ENCODE measurements around the gene PTAFR. TPM values are rescaled to one million over a fixed set of nuclear protein-coding genes. Genes with fewer than 3 reads are reported as not detected.

Gene PTAFR
- total and polyA plus RNA-seq, 2 of the 8 experiments (the other 6 are each of a cell fraction or from before 2014, with no cell fraction given) = 1.2 to 4.9 TPM

- Histone ChIP-seq H3K79me2 (ENCODE audit: control insufficient read depth in 1 of 2, insufficient read depth in 2 of 2, low read length in 2 of 2) (no peaks in the 10 kb centered on the region), H3K9me3 (ENCODE audit: insufficient read depth in 2 of 2, low read depth in 1 of 2, low read length in 1 of 2) (no peaks in the 10 kb centered on the region), H4K5ac (ENCODE audit: insufficient read length, low read depth, low read length) (no peak overlapping the region), H3K9ac (replicated peaks in 1 of 4; ENCODE audit: extremely low read depth in 1 of 4, low read depth in 3 of 4, low read length in 3 of 4) (no peak overlapping the region), H3K4ac (replicated peaks; ENCODE audit: insufficient read length, low read depth, low read length) (no peak overlapping the region), H2BK12ac (ENCODE audit: low read depth, low read length) (no peak overlapping the region), H3K56ac (replicated peaks; ENCODE audit: insufficient read length, low read depth, low read length) (no peak overlapping the region), H2AFZ (ENCODE audit: low read length) (no peak overlapping the region), H3K79me1 (ENCODE audit: low read depth, low read length) (no peaks in the 10 kb centered on the region), H2BK5ac (ENCODE audit: low read depth, low read length) (no peak overlapping the region), H2BK15ac (ENCODE audit: low read length) (no peak overlapping the region), H3K36me3 (ENCODE audit: control insufficient read depth in 2 of 4, insufficient read depth in 4 of 4, low read length in 3 of 4) (no peaks in the 10 kb centered on the region), H3K27me3 (replicated peaks in 1 of 4; ENCODE audit: control insufficient read depth in 3 of 4, extremely low read depth in 1 of 4, insufficient read depth in 3 of 4, low read length in 3 of 4) (no peaks in the 10 kb centered on the region), H4K91ac (replicated peaks; ENCODE audit: insufficient read length, low read length) (no peak overlapping the region), H4K20me1 (replicated peaks in 1 of 2; ENCODE audit: control insufficient read depth in 1 of 2, insufficient read depth in 2 of 2, low read length in 2 of 2) (no peaks in the 10 kb centered on the region), H3K4me2 (ENCODE audit: insufficient read depth in 1 of 2, low read depth in 2 of 2, low read length in 2 of 2) (no peak overlapping the region), H3K27ac (ENCODE audit: low read depth, low read length) (no peak overlapping the region), H4K8ac (ENCODE audit: extremely low read depth, insufficient read depth, low read length) (no peak overlapping the region), H2BK20ac (ENCODE audit: low read length) (no peak overlapping the region), H2BK120ac (replicated peaks; ENCODE audit: low read depth, low read length) (no peak overlapping the region), H3K4me1 (replicated peaks in 1 of 4; ENCODE audit: control insufficient read depth in 3 of 4, insufficient read depth in 4 of 4, low read length in 3 of 4) (peaks cover 0 to 2% (median 0%) of the 10 kb centered on the region in 4 experiments; a peak in 2 of 7 replicates), H3K18ac (ENCODE audit: extremely low read depth, low read length) (no peak overlapping the region), H3K4me3 (ENCODE audit: extremely low read depth in 1 of 4, insufficient read depth in 2 of 4, low read depth in 3 of 4, low read length in 4 of 4) (no peak overlapping the region), H3K14ac (ENCODE audit: insufficient read length) (no peak overlapping the region), H2AK5ac (ENCODE audit: low read depth, low read length) (no peak overlapping the region), H3K23me2 (ENCODE audit: low read depth, low read length) (peaks cover 3% of the 10 kb centered on the region; the same call in 1 of the 2 replicates), H3K23ac (ENCODE audit: insufficient read length) (no peak overlapping the region)
- DNase-seq (ENCODE audit: low read depth in 1 of 2, low spot score in 2 of 2) (no peak), FAIRE-seq (no peak)
- CTCF ChIA-PET (ENCODE audit: partially characterized antibody) = interaction anchor here (2.6 kb wide), 1 partner anchor 16 kb away, joined by 15 read pairs; no protein-coding TSS in a partner anchor
- TF ChIP-seq HDAC2 (IDR thresholded peaks at IDR 0.05; ENCODE audit: borderline replicate concordance in 1 of 2, low read depth in 2 of 2, low read length in 2 of 2) (no peak), CTBP2 (IDR thresholded peaks at IDR 0.05; ENCODE audit: borderline replicate concordance, insufficient read depth, insufficient read length, low read length) (no peak), RAD21 (IDR thresholded peaks at IDR 0.05 in 1 of 2, conservative IDR thresholded peaks at IDR 0.05 in 1 of 2; ENCODE audit: low read depth in 2 of 2, low read length in 2 of 2) (no peak), CHD1 (IDR thresholded peaks at IDR 0.05; ENCODE audit: low read depth, low read length) (no peak), FOSL1 (IDR thresholded peaks at IDR 0.05; ENCODE audit: insufficient read depth, low read depth, low read length) (no peak), KDM5A (IDR thresholded peaks at IDR 0.05; ENCODE audit: low read length) (no peak), BRCA1 (IDR thresholded peaks at IDR 0.05; ENCODE audit: low read depth, low read length) (no peak), BACH1 (IDR thresholded peaks at IDR 0.05; ENCODE audit: low read length) (no peak), BCL11A (IDR thresholded peaks at IDR 0.05; ENCODE audit: low read depth in 2 of 2, low read length in 2 of 2) (no peak), RFX5 (IDR thresholded peaks at IDR 0.05; ENCODE audit: borderline replicate concordance, low read depth, low read length) (no peak), SIN3A (conservative IDR thresholded peaks at IDR 0.05 in 1 of 2, IDR thresholded peaks at IDR 0.05 in 1 of 2; ENCODE audit: low read depth in 1 of 2, low read length in 2 of 2) (no peak), TBP (IDR thresholded peaks at IDR 0.05; ENCODE audit: low read depth, low read length) (no peak)
- POLR2A ChIA-PET (ENCODE audit: partially characterized antibody) = interaction anchor here (0.6 to 1.5 kb wide), 2 partner anchors 8 to 598 kb away, joined by 3 read pairs; no protein-coding TSS in a partner anchor
- 88% methylated on average over 2 of the region's 2 CpGs; no CpG with 5 or more reads in 1 of the 2 experiments for WGBS, 2 experiments (ENCODE audit: extremely low coverage in 1 of 2, insufficient coverage in 1 of 2, insufficient read length in 1 of 2, insufficient replicate concordance in 2 of 2, low coverage in 1 of 2, low lambda C conversion rate in 2 of 2, missing lambda C conversion rate in 1 of 2)
Measured at GRCh38 chr1:28108001-28108400, 68.5 kb downstream of the PTAFR start.
